GM12865 (cell line): ENCODE measurements around the gene CLASP1.
"Not testable (repeated sequence)": the region's sequence is repeated elsewhere in the genome, so short reads cannot be mapped to it uniquely, and the experiment has no call there.

Experiments used
- DNase-seq: peaks from one replicate; pipeline ENCODE4 v3.0.0; 2010; ENCODE audit warnings: low read depth
- H3K4me3 ChIP-seq: 2 replicates; pipeline ENCODE4 v1.5.1; 2011; ENCODE audit warnings: mild to moderate bottlenecking, low read depth, low read length, control low read depth
- CTCF ChIP-seq: IDR thresholded peaks from 2 replicates; pipeline ENCODE4 v1.5.1; 2011; ENCODE audit warnings: low read length, control low read depth, low read depth, inconsistent platforms; ENCODE audit not compliant: insufficient read depth; ENCODE audit errors: missing control alignments

Gene CLASP1

GRCh38 chr2:121690095-121690494 lies 40.8 kb upstream of the CLASP1 start:
- no peak for DNase-seq
- TF ChIP-seq CTCF: no peak
- no peak overlapping the region for H3K4me3 ChIP-seq

GRCh38 chr2:121689356-121689755 lies 40.1 kb upstream of the CLASP1 start:
- no peak for TF ChIP-seq CTCF
- DNase-seq: no peak
- no peak overlapping the region for H3K4me3 ChIP-seq

- H3K4me3 ChIP-seq: no peak overlapping the region
- no peak for TF ChIP-seq CTCF
- DNase-seq: no peak
These were observed 39.6 kb upstream of the CLASP1 start for GRCh38 chr2:121688820-121689219.

- no peak for DNase-seq
- TF ChIP-seq CTCF: no peak
- H3K4me3 ChIP-seq: no peak overlapping the region
These were observed 37.6 kb upstream of the CLASP1 start for GRCh38 chr2:121686902-121687301.

GRCh38 chr2:121686218-121686617 lies 37.0 kb upstream of the CLASP1 start:
- no peak for DNase-seq
- TF ChIP-seq CTCF: no peak
- H3K4me3 ChIP-seq: no peak overlapping the region

- TF ChIP-seq CTCF: no peak
- DNase-seq: no peak
These were observed 33.4 kb upstream of the CLASP1 start for GRCh38 chr2:121682396-121683298.

GRCh38 chr2:121677855-121678254 lies 28.6 kb upstream of the CLASP1 start:
- DNase-seq: no peak
- H3K4me3 ChIP-seq: no peak overlapping the region
- no peak for TF ChIP-seq CTCF

More at GRCh38 chr2:121682396-121683298, 33.4 kb upstream of the CLASP1 start:
- H3K4me3 ChIP-seq: no peak overlapping the region

- H3K4me3 ChIP-seq: not testable (repeated sequence)
These were observed 22.4 kb upstream of the CLASP1 start for GRCh38 chr2:121671621-121672020.

More at GRCh38 chr2:121671621-121672020, 22.4 kb upstream of the CLASP1 start:
- not testable (repeated sequence) for DNase-seq
